HG03439 (cell line): Measurements from ENCODE around the gene NCOA1.
"Not testable (repeated sequence)": the region's sequence is repeated elsewhere in the genome, so short reads cannot be mapped to it uniquely, and the experiment has no call there.

Experiments
- ATAC-seq: cut with Tn5 transposase; IDR thresholded peaks from one replicate; pipeline ENCODE4 v1.9.1; 2021; ENCODE audit warnings: mild to moderate bottlenecking, moderate library complexity; ENCODE audit not compliant: unreplicated experiment

Gene NCOA1

GRCh38 chr2:24571828-24572442 is 80.9 kb downstream of the NCOA1 start:
- no peak for ATAC-seq

DNA sequence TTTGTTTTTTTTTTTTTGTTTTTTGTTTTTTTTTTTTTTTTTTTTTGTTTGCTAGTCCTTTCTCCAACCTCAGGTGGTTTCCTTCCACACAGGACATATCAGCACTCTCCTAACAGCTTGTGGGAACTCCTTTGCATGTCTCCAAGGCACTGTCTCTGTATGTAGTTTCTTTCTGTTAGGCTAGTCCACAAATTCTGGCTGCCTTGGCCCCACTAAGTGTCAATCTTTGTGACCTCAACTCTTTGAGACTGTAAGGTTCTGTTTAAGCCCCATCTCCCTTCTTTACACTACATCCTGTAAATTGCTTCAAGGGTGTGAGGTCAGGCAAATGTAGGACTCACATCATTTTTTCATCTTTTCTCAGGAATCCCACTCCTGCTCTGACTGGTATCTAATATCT is 85.1 kb downstream of the NCOA1 start:
- no peak for ATAC-seq

DNA sequence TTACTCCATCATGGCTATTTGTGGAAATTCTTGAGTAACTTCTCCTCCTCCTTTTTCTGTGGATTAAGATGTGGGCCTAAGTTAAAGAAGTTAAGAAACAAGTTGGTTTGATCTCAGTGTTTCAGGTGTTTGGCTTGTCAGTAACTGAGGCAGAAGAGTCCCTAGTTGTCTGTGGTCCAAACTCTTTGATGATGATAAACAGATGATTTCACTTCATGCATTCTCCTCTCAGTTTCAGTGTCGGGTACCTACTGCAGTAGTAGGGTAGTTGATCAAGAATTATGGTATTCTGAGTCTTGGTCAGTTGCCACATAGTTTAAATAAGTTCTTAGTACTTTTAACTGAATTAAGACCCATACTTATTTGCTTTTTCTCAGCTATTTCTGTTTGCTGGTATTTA is 85.6 kb downstream of the NCOA1 start:
- peak; percentile 34 for ATAC-seq

GRCh38 chr2:24577481-24577880 is 86.4 kb downstream of the NCOA1 start:
- peak; percentile 63 for ATAC-seq

DNA sequence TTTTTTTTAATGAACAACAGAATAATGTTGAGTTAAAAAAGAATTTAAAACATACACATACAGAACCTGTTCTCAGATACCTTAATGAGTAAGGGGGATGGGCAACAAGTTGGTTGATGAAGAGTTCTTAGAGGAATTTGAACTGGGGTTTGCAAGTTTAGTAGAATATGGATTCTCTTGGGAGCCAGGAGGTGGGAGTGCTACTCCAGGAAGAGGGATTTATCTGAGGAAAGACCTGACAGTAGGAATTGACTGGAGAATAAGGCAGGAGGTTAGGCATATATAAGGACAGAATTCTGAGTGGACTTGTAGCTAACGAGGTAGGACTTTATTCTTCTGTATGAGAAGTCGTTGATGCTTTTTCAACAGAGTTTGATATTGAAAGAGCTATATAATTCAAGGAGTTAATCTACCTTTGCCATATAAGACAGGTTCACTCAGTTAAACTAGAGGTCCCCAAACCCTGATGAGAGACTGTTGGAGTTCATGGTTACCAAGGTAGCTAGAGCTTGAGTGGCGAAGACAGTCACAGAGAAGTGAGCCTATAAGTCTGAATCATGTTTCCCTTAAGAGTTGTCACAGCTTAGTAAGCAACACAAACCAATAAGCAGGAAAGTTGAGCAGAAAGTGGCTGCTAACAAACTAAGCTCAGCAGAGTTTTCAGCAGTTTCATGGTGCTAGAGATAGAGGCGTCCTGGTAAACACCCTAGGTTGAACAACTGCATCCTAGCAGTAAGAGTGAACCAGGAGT is 88.2 kb downstream of the NCOA1 start:
- ATAC-seq, result no peak

GRCh38 chr2:24580561-24580960 is 89.5 kb downstream of the NCOA1 start:
- ATAC-seq, result no peak

- ATAC-seq, result not testable (repeated sequence)
Measured at GRCh38 chr2:24581971-24582370, 90.9 kb downstream of the NCOA1 start.

GRCh38 chr2:24586955-24587354 is 95.9 kb downstream of the NCOA1 start:
- ATAC-seq, result peak; percentile 60

DNA sequence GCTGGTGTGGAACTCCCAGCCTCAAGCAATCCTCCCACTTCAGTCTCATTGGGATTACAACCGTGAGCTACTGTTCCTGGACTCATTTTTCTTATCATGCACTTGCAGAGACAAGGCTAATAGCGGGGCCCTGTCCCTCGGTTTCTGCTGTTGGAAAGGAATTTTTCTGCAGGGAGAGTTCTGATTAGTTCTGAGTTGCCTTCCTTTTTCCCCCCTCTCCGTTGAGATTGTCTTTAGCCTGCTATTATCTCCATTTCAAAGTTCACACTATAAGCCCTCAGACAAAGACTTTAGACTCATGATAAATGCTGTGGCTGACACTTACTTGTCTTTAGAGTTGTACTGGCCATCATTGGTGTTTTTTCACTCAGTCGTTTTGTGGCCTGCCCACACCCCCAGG is 97.2 kb downstream of the NCOA1 start:
- ATAC-seq, result no peak

GRCh38 chr2:24592441-24593100 is 101.5 kb downstream of the NCOA1 start:
- ATAC-seq, result no peak

DNA sequence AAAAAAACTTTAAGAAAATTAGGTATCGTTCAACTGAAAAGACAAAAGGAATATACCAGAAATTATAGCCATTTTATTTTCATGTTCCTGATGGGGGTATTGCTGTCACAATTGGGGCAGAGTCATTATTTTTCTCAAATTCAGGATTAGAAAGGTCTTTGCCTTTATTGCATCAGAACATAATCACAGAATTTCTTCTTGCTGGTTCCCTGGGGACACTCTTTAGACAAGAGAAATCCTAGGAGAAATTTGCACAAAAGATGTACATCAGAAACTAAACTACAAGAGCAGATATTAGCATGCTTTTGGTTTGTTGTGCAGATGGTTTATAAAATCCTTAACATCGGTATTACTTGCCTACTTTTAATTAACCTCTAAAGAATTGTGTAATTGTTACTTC is 103.2 kb downstream of the NCOA1 start:
- no peak for ATAC-seq

DNA sequence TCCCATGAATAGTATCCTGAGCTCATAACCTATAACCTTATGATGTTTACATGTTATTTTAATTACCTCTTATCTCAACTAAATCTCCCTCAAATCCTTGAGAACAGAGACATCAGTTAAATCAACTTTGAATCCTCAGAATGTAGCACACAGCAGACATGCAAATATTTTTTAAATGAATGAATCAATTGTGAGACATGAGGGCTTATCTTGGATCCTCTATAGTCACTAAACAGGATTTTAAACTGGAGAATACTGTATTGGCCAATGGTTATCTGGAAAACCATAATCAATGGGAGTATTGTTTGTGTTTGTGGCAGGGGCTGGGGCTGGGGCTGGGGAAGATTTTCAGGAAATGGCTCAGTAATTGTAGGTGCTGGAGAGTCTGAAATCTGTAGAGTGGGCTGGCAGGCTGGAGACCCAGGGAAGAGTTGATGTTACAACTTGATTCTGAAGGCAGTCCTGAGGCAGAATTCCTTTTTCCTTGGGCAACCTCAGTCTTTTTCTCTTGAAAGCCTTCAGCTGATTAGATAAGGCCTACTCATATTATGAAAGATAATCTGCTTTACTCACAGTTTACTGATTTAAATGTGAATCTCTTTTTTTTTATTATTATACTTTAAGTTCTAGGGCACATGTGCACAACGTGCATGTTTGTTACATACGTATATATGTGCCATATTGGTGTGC is 106.3 kb downstream of the NCOA1 start:
- ATAC-seq, result no peak

GRCh38 chr2:24600140-24600539 is 109.1 kb downstream of the NCOA1 start:
- ATAC-seq, result not testable (repeated sequence)

- no peak for ATAC-seq
Measured at GRCh38 chr2:24611631-24612030, 120.6 kb downstream of the NCOA1 start.

GRCh38 chr2:24613154-24613814 is 122.2 kb downstream of the NCOA1 start:
- peak; percentile 78 for ATAC-seq

- ATAC-seq, result no peak
Measured at GRCh38 chr2:24616616-24617015, 125.6 kb downstream of the NCOA1 start.

DNA sequence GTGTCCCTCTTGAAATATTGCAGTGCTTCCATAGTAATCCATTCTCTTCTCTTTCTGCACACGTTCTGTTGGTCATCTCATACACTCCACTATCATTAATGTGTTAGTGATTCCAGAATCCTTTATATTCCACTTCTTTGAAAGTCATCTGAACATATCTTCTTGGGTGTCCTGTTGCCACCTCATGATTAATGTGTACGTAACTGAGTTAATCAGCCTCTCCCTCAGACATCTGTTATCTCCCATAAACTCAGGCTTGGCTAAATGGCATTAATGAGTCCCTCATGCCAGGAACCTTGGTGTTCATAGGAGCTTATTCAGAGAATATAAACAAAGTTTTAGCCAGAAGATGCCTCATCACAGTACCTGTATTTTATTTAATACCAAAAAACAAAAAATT is 126.4 kb downstream of the NCOA1 start:
- no peak for ATAC-seq

DNA sequence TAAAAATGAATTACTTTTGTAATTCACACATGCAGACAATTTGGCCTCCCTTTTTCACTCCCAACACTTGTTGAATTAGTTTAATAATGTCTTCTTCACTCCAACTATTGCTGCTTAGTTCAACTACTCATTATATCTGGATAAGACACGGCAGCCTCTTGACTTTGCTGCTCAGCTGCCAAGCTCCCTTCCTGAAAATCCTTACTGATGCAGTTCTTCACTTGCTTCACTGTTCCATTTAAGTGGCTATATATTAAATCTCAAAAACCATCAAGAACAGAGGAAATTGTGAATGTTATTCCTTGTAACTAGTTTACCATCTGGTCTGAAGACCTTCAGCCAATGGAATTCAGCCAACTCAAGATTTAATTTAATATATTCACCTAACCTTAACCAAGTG is 127.1 kb downstream of the NCOA1 start:
- ATAC-seq, result no peak

GRCh38 chr2:24618680-24619079 is 127.6 kb downstream of the NCOA1 start:
- ATAC-seq, result no peak

GRCh38 chr2:24620936-24621335 is 129.9 kb downstream of the NCOA1 start:
- ATAC-seq, result no peak
